Ascending aorta (tissue), 2 donors: ENCODE data around the gene HMGB3. TPM values are rescaled to one million over a fixed set of nuclear protein-coding genes. Genes with fewer than 3 reads are reported as not detected.

Experiments used
- DNase-seq, 2 donors: peaks; one replicate each; pipeline ENCODE4 v3.0.0-alpha.2; 2019; ENCODE audit warnings: low spot score in 2 of 2
- H3K27ac ChIP-seq, 2 donors: fragments of 200-600 bp; sonication (generic); one replicate each; pipeline ENCODE4 v1.5.1; 2016 to 2017; ENCODE audit warnings: mild to moderate bottlenecking in 1 of 2
- H3K27me3 ChIP-seq: fragments of 200-600 bp; sonication (generic); one replicate; pipeline ENCODE4 v1.5.1; 2017
- H3K36me3 ChIP-seq, 2 donors: fragments of 200-600 bp; sonication (generic); one replicate each; pipeline ENCODE4 v1.5.1; 2016
- H3K4me1 ChIP-seq, 2 donors: fragments of 200-600 bp; sonication (generic); one replicate each; pipeline ENCODE4 v1.5.1; 2016 to 2017; ENCODE audit warnings: mild to moderate bottlenecking in 1 of 2
- H3K4me3 ChIP-seq, 2 donors: fragments of 200-600 bp; sonication (generic); one replicate each; pipeline ENCODE4 v1.5.1; 2016 to 2017; ENCODE audit warnings: mild to moderate bottlenecking in 1 of 2
- H3K9me3 ChIP-seq, 2 donors: fragments of 200-600 bp; sonication (generic); one replicate each; pipeline ENCODE4 v1.5.1; 2016
- intact Hi-C: fragments of 100-400 bp; cut with DNase I; formaldehyde crosslinking; loops from one replicate; pipeline ENCODE4 v1.15.1; 2023
- total RNA-seq: library from RNA; depleted of rRNA; stranded (reverse); fragments of >200 nt; gene quantifications from one replicate; pipeline ENCODE4 v1.1.0, GENCODE V29; 2016
- TF ChIP-seq, protein P1 (sequence below), 3 experiments: fragments of 200-600 bp in 2 of 3; fragments of 450-650 bp in 1 of 3; sonication (generic) in 2 of 3; IDR thresholded peaks; one replicate each; pipeline ENCODE4 v1.5.1; 2016 to 2019; ENCODE audit warnings: antibody characterized with exemption in 3 of 3, mild to moderate bottlenecking in 1 of 3, moderate library complexity in 1 of 3

Gene HMGB3
- total RNA-seq, result 0.21 TPM

DNA sequence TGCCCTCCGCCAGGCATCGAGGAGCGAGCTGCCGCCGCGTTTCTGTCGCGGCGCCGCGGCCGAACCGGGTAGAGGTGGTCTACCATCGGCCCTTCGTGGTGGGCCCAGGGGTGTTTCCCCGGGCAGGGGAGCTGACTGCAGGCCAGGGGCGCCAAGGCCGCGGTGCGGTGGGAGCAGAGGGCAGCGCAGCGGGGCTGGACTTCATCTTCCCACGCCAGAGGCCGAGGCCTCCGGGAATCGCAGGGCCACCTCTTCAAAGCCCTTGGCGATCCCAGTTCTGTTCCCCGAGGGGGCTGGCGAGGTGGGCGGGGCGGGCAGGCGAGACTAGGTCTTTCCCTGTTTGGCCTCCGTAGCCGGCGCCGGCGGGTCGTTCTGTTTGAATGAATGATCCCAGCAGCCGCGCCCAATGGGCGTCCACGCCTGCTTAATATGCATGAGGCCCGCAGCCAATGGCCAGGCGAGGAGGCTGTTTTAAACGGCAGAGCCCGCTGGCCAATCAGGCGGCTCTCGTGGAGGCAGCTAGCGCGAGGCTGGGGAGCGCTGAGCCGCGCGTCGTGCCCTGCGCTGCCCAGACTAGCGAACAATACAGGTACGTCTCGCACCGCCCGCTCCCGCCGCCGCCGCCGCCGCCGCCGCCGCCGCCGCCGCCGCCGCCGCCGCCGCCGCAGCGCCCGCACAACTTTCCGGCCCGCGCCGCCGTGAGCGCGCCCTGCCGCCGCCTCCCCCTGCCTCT, at the start of gene HMGB3:
TSS of gene HMGB3 (plus strand) at position 548 of the 733 bp plus-strand sequence. CDS start 2,265 bp downstream, outside the sequence.
- Histone ChIP-seq H3K4me1 (peaks cover 0 to 2% of the 10 kb centered on the region in 2 donors), H3K27me3 (no peaks in the 10 kb centered on the region), H3K36me3 (no peaks in the 10 kb centered on the region), H3K4me3 (peak within 1 kb of the TSS; percentile 65 to 74), H3K27ac (no peak within 1 kb of the TSS), H3K9me3 (no peaks in the 10 kb centered on the region)
- DNase-seq, result peak; percentile 68 to 91
- intact Hi-C loops, result loop anchor here (1.0 to 2.0 kb wide), 2 partner anchors 84 to 210 kb away; no protein-coding TSS in a partner anchor
- TF ChIP-seq, protein P1, sequence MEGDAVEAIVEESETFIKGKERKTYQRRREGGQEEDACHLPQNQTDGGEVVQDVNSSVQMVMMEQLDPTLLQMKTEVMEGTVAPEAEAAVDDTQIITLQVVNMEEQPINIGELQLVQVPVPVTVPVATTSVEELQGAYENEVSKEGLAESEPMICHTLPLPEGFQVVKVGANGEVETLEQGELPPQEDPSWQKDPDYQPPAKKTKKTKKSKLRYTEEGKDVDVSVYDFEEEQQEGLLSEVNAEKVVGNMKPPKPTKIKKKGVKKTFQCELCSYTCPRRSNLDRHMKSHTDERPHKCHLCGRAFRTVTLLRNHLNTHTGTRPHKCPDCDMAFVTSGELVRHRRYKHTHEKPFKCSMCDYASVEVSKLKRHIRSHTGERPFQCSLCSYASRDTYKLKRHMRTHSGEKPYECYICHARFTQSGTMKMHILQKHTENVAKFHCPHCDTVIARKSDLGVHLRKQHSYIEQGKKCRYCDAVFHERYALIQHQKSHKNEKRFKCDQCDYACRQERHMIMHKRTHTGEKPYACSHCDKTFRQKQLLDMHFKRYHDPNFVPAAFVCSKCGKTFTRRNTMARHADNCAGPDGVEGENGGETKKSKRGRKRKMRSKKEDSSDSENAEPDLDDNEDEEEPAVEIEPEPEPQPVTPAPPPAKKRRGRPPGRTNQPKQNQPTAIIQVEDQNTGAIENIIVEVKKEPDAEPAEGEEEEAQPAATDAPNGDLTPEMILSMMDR (IDR thresholded peaks at IDR 0.05), result no peak

DNA sequence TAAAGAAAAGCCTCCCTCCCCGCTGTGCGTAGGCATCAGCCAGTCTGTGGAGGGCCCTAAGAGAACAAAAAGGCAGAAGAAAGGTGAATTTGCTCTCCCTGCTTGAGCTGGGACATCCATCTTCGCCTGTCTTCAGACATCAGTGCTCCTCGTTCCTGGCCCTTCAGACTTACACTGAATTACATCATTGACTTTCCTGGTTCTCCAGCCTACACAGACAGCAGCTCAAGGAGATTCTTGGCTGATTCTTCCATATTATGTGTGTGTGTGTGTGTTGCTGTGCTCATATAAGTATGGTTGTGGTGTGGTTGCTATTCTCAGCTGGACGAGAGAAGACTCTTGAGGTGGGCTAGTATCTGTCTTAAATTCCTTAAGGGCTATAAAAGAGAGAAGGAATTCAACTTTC, 49.2 kb upstream of the HMGB3 start:
- Histone ChIP-seq H3K27me3 (no peaks in the 10 kb centered on the region), H3K27ac (no peak overlapping the region), H3K4me3 (no peak overlapping the region), H3K9me3 (no peaks in the 10 kb centered on the region), H3K36me3 (no peaks in the 10 kb centered on the region), H3K4me1 (no peaks in the 10 kb centered on the region)
- DNase-seq, result no peak
- intact Hi-C loops, result no loop called here
- TF ChIP-seq, protein P1 (IDR thresholded peaks at IDR 0.05), result no peak

DNA sequence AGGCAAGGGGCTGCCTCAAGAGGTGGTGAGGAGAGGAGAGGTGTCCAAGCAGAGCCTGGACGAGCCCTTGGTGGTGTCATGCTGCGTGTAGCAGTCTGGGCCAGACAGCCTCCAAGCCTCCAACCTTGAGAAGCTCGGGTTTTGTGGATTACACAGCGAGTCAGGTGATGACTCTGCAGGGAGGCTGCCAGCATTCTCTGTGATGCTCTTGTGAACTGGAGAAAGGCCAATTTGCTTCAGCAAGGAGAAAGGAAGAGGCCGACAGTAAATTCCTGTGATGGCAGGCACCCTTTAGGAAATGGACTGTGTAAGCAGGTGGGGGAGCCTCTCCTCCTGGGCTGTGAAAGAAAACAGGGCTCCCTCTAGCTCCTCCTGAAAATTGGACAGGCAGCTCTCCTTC, 48.7 kb upstream of the HMGB3 start:
- Histone ChIP-seq H3K9me3 (no peaks in the 10 kb centered on the region), H3K4me1 (no peaks in the 10 kb centered on the region), H3K27me3 (no peaks in the 10 kb centered on the region), H3K36me3 (no peaks in the 10 kb centered on the region), H3K27ac (no peak overlapping the region), H3K4me3 (no peak overlapping the region)
- intact Hi-C loops, result no loop called here
- no peak for DNase-seq
- TF ChIP-seq, protein P1 (IDR thresholded peaks at IDR 0.05), result no peak

DNA sequence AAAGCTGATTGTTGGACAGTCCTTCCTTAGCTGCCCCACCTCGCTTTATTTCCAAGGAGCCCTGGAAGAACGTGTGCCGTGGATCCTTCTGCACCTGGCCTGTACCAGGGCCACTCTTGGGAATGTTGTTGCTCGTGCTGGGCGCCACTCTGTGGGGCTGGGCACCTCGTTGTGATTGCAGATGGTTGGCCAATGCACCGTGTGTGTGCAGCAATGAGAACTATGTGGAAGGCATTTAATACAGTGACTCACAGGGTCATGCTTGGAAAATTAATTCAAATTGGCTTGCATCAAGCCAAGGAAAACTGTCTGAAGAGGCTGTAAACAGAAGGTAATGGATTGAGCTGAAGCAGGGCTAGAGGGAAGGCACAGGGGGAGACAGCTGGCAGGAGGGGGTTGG, 47.7 kb upstream of the HMGB3 start:
- Histone ChIP-seq H3K27me3 (no peaks in the 10 kb centered on the region), H3K9me3 (no peaks in the 10 kb centered on the region), H3K36me3 (no peaks in the 10 kb centered on the region), H3K4me3 (no peak overlapping the region), H3K4me1 (no peaks in the 10 kb centered on the region), H3K27ac (no peak overlapping the region)
- intact Hi-C loops, result no loop called here
- no peak for DNase-seq
- TF ChIP-seq, protein P1 (IDR thresholded peaks at IDR 0.05), result no peak

DNA sequence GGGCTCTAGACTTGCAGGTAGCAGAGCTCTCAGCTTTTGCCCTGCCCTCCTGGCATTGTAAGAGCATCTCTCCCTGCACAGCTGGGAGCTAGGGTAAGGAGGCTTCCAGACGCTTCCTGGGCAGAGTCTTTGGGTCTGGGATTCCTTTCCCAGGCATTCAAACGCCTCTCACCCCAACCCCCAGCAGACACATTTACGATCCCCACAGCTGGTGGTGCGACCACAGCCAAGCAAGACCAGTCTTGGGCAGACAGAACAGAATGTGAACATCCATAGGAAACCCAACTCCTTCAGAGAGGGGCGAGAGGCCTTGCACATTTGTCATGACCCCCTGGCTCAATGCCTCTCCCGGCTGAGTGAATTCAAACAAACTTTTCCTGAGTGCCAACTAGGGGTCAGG, 46.6 kb upstream of the HMGB3 start:
- intact Hi-C loops, result no loop called here
- Histone ChIP-seq H3K36me3 (no peaks in the 10 kb centered on the region), H3K9me3 (no peaks in the 10 kb centered on the region), H3K27me3 (no peaks in the 10 kb centered on the region), H3K27ac (no peak overlapping the region), H3K4me1 (no peaks in the 10 kb centered on the region), H3K4me3 (no peak overlapping the region)
- no peak for DNase-seq
- TF ChIP-seq, protein P1 (IDR thresholded peaks at IDR 0.05), result no peak
